ENCODE results near the gene SLC35F4.
"Not testable (repeated sequence)": the region's sequence is repeated elsewhere in the genome, so short reads cannot be mapped to it uniquely, and the experiment has no call there.

SLC35F4 gene

DNA sequence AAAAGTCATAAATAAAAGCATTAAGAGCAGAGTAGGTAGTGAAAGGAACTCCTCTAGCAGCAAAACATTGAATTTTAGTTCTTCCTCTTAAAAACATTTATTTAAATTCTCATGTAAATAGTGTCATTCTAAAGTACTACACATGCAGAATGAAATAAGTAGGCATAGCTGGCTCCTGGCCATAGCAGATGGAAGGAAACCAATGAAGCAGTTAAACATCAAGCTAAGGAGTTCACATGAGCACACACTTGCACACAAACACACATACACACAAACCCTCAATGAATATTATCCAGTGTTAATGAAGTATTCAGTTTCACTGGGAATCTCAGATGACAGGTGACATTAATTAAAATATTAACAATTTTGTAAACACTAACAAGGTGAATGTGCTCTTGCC lies 69.3 kb downstream of the SLC35F4 start:
- no peak for DNase-seq (ENCODE audit: low spot score)

DNA sequence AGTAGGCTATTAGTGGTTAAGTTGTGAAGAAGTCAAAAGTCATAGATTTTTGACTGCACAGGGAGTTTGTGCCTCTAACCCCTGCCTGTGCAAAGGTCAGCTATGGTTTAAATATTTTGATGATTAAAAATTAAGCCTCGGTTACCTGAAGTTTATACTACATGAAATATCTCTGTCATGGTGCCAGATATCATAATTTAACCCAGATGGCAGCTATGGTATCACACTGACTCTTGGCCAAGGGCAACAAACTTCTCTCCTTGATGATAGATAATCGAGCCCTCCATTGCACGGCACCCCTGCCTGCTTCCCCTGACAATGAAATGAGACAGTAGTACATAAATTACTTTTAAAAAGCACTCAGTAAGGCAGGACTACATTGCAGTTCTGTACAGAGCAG lies 80.8 kb downstream of the SLC35F4 start:
- DNase-seq (ENCODE audit: low spot score): no peak

DNA sequence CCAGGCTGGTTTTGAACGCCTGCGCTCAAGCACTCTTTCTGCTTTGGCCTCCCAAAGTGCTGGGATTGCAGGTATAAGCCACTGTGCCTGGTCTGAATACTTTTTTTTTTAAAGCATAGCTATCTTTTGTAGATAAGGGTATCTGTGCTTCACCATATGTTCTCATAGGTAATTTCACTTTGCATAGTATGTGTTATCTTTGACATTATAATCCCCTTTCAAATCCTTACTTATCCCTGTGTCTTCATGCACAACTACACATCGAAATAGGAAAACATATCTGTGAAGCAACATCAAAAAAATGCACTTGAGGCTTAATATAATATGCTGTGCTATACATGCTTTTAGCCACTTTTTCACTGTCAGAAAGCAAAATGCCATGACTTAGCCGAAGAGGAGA lies 94.1 kb downstream of the SLC35F4 start:
- DNase-seq (ENCODE audit: low spot score): no peak

DNA sequence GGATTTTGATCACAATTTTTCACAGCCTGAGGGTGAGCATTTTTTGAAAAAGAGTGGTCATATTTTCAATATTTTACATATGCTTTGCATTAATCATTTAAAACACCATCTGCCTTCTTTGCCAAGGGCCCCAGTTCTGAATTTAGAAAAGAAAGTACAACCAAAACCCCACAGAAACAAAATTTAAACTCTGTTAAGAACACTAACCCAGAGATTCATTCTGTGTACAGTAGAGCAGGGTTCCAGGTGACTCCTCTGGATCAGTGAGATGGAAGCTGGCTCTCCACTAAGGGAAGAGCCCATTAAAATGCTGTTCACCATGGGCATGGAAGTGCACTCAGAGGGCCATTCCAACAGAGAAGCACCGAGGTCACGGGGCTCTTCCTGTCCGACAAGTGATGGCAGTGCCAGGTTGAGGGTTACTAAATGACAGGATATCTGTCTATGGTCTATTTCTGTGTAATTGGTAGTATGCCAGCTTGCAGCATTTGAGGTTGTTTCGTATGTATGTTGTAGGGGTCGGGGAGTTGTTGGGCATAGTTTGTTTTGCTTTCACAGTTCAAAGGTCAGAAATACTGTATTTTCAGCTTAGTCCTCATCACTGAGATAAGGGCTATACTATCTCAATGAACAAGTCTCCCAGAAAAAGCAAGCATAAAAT lies 95.9 kb downstream of the SLC35F4 start:
- no peak for DNase-seq (ENCODE audit: low spot score)

DNA sequence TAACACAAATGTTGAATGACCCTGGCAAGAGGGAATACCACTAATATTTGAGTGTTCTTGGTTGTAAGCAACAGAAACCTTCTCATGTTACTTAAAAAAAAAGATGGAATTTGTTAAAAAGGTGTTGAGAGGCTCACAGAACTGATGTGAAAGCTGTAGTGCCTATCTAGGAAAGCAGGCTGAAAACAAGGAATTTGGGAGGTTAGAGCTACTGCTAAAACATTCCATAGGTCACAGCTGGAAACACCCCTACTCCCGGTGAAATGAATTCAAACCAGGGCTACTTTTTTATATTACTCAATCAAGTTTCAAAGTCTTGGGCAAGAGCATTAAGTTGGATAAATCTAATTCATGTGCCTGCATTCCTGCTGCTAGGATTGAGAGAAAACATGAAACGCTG lies 104.1 kb downstream of the SLC35F4 start:
- no peak for DNase-seq (ENCODE audit: low spot score)

DNA sequence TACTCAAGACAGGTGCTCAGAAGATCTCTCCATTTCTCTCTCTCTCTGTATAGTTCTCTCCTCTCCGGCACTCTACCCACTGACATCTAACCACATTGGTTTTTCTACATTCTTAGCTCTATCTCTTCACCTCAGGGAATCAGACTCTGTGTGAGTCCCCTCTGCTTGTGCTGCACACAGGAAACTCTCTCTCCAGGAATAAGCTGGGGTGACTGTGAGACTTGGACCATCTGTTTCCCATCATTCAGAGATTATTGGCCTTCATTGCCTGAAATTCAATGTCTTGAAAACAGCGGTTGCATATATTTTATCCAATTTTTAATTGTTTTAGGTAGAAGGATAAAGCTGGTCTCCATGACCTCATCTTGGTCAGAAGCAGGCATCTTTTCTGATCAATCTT lies 105.0 kb downstream of the SLC35F4 start:
- no peak for DNase-seq (ENCODE audit: low spot score)

DNA sequence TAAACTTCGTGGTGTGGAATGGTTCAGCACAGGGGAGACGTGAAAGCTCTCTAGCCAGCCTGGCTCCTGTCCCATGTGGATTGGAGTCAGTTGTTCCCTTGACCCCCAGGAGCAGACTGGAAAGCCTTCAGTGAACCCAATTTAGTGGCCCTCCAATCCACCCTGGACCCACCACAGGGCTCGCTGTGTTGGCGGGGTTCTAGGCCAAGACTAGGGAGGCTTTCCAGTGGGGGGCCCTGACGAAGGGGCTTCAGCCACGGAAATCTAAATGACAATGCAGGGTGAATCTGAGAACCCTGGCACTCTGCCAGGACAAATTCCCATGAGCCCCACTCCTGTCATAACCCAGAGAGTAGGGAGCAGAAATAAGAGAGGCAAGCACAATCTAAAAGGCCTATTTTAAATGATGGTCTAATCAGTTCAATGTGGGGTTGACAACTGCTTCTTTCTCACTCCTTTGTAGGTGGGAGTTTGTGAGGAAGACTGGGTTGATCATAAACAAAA lies 110.8 kb downstream of the SLC35F4 start:
- DNase-seq (ENCODE audit: low spot score): no peak

DNA sequence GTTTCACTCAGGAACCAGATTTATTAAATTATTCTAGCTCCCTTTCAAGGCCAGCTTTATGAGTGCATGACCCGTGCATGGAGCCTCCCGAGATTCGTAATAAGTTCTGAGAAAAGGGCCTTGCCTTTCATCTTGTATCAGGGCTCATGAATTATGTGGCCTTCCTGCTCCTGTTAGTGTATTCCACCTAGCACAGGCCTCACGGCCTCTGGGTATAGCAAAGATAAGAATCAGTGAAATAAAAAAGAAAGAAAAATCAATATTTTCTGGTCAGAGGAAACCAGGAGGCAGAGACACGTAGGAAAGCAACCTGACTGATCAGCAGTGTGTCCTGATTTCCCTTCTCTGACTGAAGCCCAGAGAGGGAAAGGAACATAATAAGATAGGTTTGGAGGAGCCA lies 111.4 kb downstream of the SLC35F4 start:
- DNase-seq (ENCODE audit: low spot score): no peak

DNA sequence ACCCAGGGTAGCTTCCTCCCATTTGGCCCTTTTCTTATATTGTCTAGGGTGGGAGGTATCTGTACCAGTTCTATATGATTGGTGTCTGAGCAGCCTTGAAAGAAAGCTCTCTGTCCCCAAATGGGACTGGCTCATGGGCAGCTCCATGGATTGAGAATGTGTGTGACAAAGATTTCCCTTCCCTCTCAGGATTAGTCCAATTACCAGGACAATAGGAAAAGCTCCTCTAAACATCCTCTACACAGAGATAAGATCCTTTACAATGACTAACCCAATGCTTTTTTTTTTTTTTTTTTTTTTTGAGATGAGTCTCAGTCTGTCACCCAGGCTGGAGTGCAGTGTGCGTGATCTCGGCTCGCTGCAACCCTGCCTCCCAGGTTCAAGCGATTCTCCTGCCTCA lies 112.1 kb downstream of the SLC35F4 start:
- DNase-seq (ENCODE audit: low spot score): no peak

DNA sequence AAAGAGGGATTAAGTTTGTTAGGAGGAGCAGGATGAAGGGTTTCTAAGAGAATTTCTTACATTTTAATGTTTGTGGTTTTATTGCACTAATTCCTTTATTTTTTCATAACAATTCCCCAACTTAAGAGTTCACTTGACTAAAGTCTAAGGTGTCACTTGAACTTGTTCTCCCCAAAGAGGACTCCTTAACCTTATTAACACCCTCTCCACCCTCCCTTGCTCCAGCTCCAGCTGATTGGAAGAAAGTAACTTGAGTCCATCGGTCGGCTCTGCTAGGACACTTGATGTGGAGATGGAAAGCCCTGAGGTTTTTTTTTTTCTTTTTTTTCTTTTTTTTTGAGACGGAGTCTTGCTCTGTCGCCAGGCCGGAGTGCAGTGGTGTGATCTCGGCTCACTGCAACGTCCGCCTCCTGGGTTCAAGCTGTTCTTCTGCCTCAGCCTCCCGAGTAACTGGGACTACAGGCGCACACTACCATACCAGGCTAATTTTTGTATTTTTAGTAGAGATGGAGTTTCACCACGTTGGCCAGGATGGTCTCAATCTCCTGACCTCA lies 113.7 kb downstream of the SLC35F4 start:
- not testable (repeated sequence) for DNase-seq (ENCODE audit: low spot score)

DNA sequence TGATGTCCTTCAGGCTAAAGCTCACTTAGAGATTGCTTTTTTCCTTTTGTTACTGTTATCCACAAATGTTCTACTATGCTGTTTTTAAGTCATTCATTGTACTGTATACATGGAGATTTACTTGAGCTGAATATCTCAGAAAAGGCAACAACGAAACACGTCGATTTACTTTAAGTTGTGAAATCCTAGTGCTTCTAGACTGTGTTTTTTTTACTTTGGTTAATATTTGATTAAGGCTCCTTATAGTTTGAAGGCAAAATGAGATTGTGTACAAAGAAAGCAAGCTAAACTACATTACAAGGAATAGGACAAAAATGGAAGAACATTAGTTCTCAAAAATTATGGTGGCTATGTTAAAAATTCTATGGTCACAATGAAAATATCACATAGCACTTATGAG lies 114.5 kb downstream of the SLC35F4 start:
- no peak for DNase-seq (ENCODE audit: low spot score)

DNA sequence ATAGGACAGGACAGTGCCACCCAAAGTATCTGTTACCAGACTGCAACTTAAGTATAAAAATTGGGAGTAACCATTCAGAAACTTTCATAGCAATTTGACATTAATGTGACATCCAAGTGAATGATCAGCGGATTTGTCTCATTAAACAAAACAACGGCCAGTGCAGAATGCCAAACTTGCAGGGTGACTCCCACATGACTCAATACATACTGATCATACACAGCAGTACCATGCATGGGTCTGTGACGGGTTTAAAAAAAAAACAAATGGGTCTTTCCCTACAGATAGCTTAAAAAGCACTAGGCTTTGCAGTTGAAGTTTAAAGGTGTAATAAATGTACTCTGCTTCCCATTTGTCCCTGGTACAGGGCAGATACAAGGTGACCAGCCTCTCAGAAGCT lies 116.6 kb downstream of the SLC35F4 start:
- no peak for DNase-seq (ENCODE audit: low spot score)

DNA sequence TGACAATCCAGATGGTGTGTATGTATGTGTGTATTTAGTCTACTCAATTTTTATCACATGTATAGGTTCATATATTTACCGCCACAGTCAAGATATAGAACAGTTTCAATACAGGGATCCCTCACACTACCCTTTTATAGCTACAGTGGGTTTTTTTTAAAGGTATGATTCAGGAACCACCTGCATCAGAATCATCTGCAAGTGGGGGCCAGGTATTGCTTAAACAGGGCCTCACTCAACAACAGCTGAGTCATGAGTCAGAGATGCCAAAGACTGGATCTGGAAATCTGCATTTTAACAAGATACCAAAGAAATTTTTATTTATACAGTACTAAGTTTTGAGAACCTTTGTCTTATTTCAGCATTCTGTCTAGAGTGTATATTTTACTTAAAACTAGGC lies 117.6 kb downstream of the SLC35F4 start:
- no peak for DNase-seq (ENCODE audit: low spot score)

DNA sequence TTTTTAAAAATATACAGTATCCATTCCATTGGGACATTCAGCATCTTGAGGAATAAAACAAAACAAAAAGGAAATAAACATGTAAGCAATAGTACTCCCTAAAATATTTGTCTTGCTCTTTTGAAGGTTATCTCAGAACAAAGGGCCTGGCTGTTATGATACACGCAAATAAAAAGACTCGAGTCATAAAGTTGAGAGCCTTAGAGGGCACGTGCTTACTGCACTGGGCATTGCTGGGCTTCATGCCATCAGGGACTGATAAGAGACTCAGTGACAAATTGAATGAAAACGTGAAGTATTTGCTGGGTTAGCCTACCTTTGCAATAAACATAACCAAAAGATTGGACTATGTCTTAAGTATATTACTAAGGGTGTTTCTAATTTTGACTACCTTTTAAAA lies 118.9 kb downstream of the SLC35F4 start:
- no peak for DNase-seq (ENCODE audit: low spot score)

DNA sequence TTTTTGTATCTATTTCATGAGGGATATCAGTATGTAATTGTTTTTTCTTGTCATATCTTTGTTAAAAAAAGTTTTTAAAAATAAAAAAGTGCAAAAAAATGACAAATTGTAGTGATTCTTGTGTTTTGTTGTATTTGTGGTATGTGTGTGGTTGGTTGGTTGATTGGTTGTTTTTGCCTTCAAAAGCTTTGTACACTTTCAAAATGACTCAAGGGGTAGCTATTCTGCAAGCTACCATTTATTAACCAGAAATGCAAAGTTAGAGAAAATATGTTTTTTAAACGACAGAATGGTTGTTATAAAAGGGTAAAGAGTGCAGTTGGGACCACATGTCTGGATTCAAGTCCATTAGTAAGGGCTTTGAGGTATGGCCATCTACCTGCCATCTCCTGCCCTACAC lies 119.3 kb downstream of the SLC35F4 start:
- no peak for DNase-seq (ENCODE audit: low spot score)

DNA sequence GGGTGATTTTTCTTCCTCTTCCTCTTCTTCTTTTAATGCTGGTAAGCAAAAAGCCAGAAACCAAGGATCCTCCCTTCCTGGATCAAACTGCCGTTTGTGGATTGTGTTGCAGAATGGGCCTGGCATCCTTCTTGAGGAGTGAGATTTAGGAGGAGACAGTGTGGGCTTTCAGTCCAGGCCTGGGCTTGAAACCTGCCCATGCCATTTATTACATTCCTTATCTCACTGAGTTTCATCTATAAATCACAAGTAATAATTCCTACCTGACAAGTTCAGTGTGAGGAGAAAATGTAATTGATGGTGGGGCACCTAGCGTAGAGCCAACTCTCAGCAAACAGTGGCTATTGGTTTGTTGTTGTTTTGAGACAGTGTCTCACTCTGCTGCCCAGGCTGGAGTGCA lies 126.4 kb downstream of the SLC35F4 start:
- DNase-seq (ENCODE audit: low spot score): no peak

DNA sequence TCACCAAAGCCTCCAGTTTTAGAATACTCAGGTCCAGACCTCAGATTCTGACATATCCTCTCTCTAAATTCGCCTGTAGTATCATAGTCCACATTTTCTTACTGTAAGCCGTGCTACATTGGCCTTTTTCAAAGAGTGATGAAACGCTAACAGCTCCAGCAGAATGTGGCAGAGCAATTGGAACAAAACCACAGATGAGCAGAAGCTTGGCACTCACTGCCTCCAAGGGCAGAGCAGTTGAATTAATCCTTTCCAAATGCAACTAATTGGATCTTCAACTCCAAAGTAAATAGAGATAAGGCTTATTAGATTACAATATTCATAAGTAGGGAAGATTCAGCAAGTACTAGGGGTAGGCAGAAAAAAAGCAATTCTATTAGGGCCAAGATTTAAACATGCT lies 128.3 kb downstream of the SLC35F4 start:
- no peak for DNase-seq (ENCODE audit: low spot score)

DNA sequence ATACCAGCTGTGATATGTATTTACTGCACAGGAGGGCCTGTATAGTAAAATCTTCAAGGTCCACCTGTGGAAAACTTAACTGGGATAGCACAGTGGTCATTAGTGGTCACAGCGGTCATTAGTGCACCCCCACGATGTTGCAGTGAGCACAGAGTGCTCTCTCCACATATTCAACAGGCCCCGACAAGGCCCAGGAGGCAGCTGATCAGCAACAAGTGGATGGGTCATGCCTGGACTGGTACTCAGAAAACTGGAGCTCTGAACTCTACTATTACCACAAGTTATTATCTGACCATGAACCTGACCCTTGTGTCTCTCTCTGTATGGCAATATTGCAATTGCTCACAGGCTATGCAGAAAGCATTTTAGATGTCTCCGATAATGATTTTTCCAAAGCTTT lies 129.5 kb downstream of the SLC35F4 start:
- no peak for DNase-seq (ENCODE audit: low spot score)

DNA sequence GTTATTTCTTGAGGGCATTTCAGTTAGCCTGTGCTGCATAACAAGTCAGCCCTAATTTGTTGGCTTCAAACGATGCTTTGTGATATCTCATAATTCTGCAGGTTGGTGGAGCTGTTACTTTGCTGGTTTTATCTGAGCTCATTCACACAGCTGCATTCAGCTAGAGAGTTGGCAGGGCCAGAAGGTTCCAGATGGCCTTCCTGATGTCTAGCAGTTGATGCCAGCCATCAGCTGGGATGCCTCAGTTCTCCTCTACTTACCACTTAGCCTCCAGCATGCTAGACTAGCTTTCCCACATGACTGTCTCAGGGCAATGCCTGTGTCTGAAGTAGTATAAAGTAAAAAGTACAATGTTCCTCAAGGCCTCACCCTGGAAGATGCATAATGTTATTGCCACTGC lies 130.6 kb downstream of the SLC35F4 start:
- no peak for DNase-seq (ENCODE audit: low spot score)

DNA sequence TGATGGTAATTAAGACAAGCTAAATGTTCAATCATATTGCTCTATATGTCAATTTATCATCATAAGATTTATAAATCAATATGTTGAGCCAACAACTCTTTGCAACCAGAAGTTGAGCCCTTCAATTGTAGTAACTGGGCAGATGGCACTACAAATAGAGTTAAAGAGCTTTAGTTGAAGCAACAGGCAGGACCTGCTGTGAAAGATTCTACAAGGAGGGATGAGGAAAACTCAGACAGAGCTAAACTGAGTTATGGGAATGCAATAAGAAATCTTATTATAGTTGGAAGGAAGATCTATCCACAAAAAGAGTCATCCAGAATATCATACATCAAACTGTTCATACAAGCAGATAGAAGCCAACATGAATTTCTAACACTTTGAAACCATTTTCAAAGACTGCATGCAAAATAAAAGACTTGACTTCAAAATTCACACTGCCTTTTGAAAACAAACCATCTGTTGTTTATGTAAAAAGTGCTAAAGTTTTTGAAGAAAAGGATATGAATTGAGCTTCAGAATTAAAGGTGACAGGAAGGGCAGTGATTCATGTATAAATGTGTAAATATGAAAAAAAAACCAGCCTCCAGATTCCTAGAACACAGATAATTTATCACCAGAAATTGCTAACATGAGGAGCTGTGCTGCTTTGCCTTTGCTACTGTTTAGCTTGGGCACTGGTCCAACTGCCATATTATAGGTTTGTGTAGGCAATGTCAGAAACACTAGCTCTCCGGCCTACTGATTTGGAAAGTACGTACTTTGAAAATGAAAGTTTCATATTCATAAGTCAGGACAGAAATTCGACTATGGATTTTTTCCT lies 133.2 kb downstream of the SLC35F4 start:
- DNase-seq (ENCODE audit: low spot score): no peak

DNA sequence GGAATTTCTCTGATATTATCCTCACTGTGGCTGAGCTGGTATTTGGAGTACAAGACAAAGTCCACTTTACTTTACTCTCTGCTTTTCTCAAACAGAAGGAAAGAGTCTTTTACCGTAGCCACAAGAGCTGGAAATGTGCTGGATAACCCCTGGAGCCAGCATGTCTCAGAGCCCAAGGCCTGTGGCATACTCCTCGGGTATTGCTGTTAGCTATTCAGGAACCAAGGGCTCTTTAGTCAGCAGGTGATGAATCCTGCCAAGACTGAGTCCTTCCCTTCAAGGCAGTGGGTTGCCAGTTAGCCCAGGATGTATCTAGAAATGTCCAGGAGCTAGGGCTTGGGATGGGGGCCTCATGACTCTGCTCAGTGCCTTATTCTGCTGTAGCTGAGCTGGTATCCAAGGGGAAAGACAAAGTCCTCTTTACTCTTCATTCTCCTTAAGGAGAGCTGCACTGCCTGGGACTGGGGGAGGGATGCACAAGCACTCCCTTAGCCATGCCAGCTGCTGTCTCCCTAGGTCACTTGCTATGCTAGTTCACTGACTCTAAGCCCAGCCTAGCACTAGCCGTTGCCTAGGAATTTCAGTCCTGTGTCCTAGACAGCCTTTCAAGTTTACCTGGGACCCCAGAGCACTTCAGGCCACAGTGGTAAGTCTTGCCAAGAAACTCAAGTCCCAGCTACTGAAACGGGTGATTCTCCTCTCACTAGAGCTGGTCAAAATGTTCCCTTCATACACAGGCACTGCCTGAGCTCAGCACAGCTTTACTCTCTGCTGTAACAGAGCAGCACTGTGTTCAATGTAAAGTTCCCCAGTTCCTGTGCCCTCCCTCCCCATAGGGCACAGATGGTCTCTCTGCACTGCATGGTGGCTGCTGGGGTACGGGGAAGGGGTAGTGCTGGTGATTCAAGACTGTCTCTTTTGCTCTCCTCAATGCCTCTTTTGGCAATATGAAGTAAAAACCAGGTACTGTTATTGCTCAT lies 136.4 kb downstream of the SLC35F4 start:
- DNase-seq (ENCODE audit: low spot score): no peak

DNA sequence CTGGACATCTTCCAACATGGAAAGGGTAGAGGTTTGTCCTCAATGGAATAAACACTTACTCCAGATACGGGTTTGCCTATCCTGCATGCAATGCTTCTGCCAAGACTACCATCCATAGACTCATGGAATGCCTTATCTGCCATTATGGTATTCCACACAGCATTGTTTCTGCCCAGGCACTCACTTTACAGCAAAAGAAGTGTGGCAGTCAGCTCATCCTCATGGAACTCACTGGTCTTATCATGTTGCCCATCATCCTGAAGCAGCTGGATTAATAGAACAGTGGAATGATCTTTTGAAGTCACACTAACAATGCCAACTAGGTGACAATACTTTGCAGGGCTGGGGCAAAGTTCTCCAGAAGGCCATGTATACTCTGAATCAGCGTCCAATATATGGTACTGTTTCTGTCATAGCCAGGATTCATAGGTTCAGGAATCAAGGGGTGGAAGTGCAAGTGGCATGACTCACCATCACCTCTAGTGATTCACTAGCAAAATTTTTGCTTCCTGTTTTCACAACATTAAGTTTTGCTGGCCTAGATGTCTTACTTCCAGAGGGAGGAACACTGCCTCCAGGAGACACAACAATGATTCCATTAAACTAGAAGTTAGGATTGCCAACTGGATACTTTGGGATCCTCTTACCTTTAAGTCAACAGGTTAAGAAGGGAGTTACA lies 140.4 kb downstream of the SLC35F4 start:
- no peak for DNase-seq (ENCODE audit: low spot score)
